Putamen (tissue), 1 donor: ENCODE data around the gene DIDO1.
"Not testable (repeated sequence)": the region's sequence is repeated elsewhere in the genome, so short reads cannot be mapped to it uniquely, and the experiment has no call there.

Experiments used
- DNase-seq: peaks from one replicate; pipeline ENCODE4 v3.0.0-alpha.2; 2016; ENCODE audit warnings: low spot score

DIDO1 gene

GRCh38 chr20:62962891-62963613, 36.7 kb upstream of the DIDO1 start:
- DNase-seq: no peak

DNA sequence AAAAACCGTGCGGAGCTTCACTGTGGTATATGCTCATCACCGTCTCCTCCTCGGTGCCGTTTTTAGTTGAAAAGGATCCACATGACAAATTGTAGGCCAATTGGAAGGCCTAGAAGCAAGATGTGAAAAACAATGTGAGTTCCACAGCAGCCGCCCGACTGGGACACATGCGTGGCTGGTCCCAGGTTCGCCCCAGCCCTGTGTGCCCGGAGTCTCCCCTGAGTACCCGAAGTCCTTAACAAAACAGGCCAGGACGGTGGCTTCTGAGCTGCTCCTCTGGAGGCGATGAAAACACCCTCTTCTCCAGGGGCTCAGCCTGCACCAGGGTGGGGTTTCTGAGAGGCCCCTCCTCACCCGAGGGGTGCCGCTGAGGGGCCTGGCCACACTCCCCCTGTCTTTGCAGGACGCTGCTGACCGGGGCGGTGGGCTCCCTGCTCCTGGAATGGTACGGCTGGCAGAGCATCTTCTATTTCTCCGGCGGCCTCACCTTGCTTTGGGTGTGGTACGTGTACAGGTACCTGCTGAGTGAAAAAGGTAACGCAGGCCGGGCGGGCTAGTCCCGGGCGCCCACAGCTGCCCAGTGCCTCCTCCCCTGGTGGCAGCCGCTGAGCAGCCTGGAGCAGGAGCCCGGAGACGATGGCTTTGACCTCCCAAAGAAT, 36.0 kb upstream of the DIDO1 start:
- no peak for DNase-seq

- no peak for DNase-seq
Observed at GRCh38 chr20:62961799-62962198, 35.5 kb upstream of the DIDO1 start.

DNA sequence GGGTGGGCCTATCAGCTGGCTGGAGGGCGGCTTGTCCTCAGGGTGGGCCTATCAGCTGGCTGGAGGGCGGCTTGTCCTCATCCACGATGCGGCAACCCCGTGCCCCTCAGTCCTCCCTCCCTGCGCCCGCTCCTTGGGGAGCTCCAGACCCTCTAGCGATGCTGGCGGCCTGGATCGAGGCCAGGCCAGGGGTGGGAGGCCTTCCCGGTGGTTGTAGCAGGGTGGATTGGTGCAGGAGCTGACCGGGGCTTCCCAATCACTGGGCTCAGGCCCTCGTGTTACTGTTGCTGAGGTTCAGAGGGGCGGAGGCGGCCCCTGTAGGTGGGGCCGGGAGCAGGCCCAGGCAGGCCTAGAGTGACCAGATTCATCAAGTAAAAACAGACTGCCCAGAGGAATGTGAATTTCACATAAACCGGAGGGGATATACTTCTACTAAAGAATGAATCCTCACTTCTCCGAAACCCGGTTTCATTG, 35.0 kb upstream of the DIDO1 start:
- no peak for DNase-seq

DNA sequence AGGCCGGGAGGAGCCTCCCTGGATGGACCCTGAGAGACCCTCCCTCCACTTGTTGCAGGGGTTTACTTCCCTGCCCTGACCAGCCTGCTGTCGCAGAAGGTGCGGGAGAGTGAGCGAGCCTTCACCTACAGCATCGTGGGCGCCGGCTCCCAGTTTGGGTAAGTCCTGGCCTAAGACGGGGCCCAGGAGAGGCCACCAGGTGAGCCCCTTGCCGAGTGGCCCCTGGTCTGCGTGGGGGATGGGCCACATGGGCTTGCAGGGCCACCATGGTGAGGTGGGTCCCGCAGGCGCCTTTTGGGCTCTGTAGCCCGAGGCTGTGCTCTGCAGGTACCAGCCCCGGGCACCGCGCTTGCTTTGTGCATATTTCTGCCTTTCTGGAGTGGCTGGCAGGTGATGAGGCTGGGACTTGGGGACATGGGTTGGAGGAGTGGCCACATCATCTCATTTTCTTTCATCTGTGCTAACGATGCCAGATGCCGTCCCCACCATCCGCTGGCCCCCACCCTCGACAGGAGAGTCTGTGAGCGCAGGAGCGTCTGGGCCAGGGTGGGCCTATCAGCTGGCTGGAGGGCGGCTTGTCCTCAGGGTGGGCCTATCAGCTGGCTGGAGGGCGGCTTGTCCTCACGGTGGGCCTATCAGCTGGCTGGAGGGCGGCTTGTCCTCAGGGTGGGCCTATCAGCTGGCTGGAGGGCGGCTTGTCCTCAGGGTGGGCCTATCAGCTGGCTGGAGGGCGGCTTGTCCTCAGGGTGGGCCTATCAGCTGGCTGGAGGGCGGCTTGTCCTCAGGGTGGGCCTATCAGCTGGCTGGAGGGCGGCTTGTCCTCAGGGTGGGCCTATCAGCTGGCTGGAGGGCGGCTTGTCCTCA, 34.4 kb upstream of the DIDO1 start:
- DNase-seq: not testable (repeated sequence)

DNA sequence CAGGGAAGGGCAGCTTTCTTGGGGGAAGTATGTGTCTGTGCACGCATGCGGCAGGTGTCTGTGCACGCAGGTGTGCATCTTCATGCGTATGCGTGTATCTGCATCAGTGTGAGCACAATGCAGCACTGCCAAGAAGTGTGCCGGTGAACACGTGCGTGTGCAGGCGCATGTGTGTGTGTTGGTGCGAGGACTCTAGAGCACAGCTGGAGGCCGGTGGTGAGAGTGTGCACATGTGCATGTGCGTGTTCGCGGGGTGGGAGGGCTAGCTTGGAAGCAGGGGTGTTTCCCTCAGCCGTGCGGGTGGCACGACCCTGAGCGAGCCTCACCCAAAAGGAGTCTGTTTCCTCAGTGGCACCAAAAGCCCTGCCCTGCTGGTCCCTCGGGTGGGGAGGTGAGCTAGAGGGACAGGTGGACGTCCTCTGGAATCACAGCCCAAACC, 33.7 kb upstream of the DIDO1 start:
- DNase-seq: no peak

DNA sequence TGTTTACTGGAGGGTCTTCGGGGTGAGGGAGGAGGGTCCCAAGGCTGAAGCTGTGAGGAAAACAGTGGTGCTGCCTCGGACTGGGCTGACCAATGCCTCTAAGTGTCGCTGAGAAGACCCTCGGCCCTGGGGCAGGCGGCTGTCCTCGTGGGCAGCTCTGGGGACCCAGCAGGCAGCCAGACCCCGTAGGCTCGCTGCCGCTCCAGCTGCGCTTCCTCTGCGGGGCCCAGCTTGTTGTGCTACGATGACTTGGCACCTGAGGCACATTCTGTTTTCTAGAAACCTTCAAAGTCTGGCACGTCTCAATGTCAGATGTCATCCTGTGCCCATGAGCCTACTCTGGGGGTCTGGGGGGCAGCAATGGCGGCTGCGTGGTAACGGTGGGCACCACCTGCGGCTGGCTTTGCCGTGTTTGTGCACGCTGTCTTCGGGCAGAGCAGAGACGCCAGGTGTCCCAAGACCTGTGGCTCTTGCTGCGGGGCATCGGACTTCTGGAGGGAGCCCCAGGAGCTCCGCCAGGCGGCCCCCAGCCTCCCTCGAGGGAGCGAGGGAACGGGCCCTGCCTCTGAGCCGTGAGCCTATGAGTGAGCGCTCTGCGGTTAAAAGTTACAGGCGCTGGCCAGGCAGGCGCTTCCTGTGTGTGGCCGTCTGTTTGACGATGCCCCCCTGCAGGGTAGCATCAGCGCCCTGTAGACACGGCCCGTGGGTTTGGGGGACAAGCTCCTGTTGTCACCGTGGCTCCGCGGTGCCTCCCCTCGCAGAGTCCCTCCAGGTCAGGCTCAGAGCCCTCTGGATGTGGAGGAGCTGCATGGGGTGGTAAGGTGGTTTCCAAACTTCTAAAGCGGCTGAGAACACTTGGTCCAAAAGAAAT, 33.0 kb upstream of the DIDO1 start:
- DNase-seq: no peak

DNA sequence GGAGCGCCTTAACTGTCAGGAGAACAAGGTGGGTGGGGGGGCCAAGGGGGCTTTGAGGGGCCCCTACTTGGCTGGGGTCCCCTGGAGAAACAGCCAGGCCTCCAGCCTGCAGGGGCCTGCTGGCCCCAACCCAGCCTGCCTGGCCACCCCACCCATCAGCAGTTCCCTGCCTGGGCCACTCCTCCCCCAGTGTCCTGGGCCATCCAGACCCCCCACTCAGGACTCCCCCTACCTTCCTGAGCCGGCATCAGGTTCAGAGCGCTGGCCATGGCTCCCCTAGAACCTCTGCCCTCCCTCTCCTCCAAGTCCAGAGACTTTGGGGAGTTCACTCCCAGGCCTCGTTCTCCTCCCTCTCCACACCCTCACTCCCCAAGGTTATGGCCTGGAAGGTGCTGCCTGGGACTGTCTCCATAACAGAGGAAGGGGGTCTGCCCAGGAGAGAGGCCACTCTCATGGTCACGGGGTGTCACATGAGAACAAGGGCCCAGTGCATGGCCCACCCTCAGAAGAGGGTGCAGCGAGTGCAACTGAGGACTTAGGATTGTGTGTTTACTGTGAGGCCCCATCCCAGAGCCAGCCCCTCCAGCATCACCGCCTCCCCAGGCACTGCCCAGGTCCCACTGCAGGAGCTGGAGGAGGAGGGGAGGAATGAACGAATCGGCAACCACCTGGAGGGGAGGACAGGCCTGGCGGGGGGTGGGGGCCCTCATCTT, 32.2 kb upstream of the DIDO1 start:
- no peak for DNase-seq

DNA sequence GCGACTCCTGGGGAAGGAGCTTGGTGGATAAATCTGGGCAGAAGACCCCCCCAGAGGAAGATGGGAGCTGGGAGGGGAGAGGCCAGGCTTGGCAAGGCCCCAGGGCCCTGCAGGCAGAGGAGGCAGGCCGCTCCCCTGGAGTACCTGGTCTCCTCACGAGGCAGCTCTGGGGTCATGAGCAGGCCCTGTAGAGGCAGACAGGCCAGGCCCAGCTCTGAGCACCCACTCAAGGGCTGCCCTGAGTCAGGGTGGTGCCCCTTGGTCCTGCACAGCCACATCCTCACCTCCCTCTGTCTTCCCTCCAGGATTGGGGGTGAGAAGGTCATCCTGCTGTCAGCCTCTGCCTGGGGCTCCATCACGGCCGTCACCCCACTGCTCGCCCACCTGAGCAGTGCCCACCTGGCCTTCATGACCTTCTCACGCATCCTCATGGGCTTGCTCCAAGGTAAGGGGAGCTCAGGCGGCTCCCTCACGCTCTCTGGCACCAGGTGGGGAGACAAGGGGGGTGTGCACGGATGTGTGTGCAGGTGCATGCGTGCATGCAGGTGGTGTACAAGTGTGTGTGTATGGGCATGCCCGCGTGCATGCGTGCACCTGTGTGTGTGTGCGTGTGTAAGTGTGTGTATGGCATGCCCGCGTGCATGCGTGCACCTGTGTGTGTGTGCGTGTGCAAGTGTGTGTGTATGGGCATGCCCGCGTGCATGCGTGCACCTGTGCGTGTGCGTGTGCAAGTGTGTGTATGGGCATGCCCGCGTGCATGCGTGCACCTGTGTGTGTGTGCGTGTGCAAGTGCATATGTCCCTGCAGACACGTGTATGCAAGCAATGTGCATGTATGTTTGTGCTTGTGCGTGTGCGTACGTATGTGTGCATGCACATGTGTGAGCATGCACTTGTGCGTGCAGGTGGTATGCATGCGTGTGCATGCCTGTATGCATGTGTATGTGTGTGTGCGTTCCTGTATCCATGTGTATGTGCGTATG, 31.1 kb upstream of the DIDO1 start:
- DNase-seq: no peak

- DNase-seq: no peak
Observed at GRCh38 chr20:62956387-62957135, 30.3 kb upstream of the DIDO1 start.

- no peak for DNase-seq
Observed at GRCh38 chr20:62955519-62956386, 29.4 kb upstream of the DIDO1 start.

- peak; percentile 40 for DNase-seq
Observed at GRCh38 chr20:62953839-62954703, 27.8 kb upstream of the DIDO1 start.

GRCh38 chr20:62952968-62953838, 26.9 kb upstream of the DIDO1 start:
- no peak for DNase-seq

- DNase-seq: no peak
Observed at GRCh38 chr20:62952373-62952967, 26.2 kb upstream of the DIDO1 start, which contains the start of gene SLC17A9. Gene SLC17A9 (plus strand): TSS chr20:62952709. CDS start chr20:62952831, 122 bp downstream.

DNA sequence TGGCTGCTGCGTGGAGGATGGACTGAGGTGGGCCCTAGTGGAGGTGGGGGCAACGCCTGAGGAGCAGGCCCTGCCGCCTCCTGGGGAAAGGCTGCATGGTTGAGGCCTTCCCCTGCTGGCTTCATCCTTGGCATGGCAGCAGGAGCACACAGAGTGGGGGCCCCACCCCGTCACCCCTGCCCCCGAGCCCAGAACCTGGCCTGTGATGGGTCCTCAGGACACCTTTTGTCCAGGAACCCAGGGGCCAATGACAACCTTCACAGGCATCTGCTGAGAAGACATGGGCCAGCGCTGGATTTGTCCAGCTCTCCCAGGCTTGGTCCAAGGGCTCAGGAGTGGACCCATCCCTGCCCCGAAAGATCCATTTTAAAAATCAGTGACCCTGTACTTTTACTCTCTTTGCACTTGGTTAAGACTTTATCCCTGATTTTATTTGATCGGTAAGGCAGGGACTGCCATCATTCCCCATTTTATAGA, 25.6 kb upstream of the DIDO1 start:
- no peak for DNase-seq
